ENCODE results near the gene PRKCA. TPM values are rescaled to one million over a fixed set of nuclear protein-coding genes. Genes with fewer than 3 reads are reported as not detected.

The PRKCA gene
- total RNA-seq, 3 donors from 2014 or later, result 5.1 to 10.5 (median 6.6) TPM

DNA sequence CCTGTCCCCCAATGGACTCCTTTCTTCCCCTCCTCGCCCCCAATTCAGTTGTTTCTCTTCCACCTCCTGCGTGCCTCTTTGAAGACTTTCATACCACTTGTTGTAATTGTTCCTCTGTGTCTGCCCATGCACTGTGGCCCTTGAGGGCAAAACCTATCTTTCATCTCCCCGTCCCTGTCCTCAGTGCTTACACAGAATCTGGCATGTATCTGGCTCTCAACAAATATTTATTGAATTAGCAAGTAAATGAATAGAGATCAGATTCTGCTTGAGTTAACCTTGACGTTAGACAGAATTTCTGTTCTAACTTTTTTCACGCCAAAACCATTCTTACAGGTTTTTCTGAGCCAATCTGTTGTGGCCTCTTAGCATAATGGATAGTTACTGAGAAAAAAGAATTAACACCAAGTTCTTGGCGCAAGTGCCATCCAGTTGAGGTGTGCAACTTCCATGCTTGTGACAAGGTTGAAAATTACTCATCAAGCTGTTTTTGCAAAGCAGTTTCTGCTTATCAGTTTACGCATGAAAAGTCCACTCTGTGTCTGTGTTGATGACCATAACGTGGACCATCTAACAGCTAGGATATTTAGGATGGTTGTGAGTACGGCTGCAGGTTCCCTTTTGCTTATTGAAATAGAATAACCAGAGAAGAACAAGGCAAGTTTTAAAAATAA lies 215.1 kb downstream of the PRKCA start:
- Histone ChIP-seq H3K36me3 (no peaks in the 10 kb centered on the region), H3K4me1 (no peaks in the 10 kb centered on the region), H3K27ac (no peak overlapping the region), H3K4me3 (no peak overlapping the region), H3K27me3 (no peaks in the 10 kb centered on the region), H3K9me3 (no peaks in the 10 kb centered on the region)
- intact Hi-C loops (cut with DNase I; ENCODE audit: low total_unique reads), result no loop called here
- DNase-seq (ENCODE audit: low spot score in 2 of 2), result no peak
- TF ChIP-seq, protein P1, sequence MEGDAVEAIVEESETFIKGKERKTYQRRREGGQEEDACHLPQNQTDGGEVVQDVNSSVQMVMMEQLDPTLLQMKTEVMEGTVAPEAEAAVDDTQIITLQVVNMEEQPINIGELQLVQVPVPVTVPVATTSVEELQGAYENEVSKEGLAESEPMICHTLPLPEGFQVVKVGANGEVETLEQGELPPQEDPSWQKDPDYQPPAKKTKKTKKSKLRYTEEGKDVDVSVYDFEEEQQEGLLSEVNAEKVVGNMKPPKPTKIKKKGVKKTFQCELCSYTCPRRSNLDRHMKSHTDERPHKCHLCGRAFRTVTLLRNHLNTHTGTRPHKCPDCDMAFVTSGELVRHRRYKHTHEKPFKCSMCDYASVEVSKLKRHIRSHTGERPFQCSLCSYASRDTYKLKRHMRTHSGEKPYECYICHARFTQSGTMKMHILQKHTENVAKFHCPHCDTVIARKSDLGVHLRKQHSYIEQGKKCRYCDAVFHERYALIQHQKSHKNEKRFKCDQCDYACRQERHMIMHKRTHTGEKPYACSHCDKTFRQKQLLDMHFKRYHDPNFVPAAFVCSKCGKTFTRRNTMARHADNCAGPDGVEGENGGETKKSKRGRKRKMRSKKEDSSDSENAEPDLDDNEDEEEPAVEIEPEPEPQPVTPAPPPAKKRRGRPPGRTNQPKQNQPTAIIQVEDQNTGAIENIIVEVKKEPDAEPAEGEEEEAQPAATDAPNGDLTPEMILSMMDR (IDR thresholded peaks at IDR 0.05), result no peak
- no peak for TF ChIP-seq POLR2AphosphoS5 (IDR thresholded peaks at IDR 0.05)
- TF ChIP-seq POLR2A (IDR thresholded peaks at IDR 0.05), result no peak

DNA sequence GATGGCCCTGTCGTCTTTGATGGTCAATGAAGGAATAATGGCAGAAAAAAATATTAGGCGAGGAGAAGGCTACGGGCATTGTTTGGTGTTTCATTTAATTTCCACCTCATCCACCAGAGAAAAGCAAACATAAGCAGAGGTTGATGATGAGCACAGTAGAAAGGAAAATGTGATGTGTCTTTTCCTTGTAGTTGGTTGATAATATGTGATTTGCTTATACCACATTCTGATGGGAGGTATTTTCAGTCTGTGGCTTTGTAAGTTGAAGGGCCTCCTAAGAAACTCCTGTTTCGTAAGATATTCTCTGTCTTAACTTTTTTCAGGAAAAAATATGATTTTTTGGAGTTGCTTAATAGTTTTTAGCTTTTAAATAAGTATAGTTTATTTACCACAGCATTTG lies 215.7 kb downstream of the PRKCA start:
- H3K27me3 ChIP-seq, result no peaks in the 10 kb centered on the region
- no peaks in the 10 kb centered on the region for H3K9me3 ChIP-seq
- no peak overlapping the region for H3K27ac ChIP-seq
- no peak overlapping the region for H3K4me3 ChIP-seq
- no peak for TF ChIP-seq POLR2A (IDR thresholded peaks at IDR 0.05)
- no peak for TF ChIP-seq POLR2AphosphoS5 (IDR thresholded peaks at IDR 0.05)
- TF ChIP-seq, protein P1 (IDR thresholded peaks at IDR 0.05), result no peak
- H3K4me1 ChIP-seq, result no peaks in the 10 kb centered on the region
- H3K36me3 ChIP-seq, result no peaks in the 10 kb centered on the region
- no peak for DNase-seq (ENCODE audit: low spot score in 2 of 2)
- intact Hi-C loops (cut with DNase I; ENCODE audit: low total_unique reads), result no loop called here

DNA sequence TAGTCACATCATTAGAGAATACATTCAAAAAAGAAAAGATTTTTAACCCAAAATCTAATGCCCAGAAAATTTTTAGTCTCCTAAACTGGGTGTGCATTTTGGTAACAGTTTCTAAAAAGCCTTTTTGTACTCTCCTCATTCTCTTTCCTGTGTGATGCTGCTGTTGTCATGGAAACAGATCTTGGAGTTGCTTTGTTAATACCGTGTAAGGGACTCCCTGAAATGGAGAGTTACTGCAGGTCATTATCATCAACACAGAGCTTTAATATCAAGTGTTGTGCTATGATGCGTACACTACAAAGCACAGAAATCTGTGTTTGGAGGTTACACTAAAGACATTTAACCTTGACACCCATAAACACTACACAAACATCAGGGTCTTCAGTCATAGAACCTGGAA lies 216.3 kb downstream of the PRKCA start:
- no peak for DNase-seq (ENCODE audit: low spot score in 2 of 2)
- Histone ChIP-seq H3K9me3 (no peaks in the 10 kb centered on the region), H3K27ac (no peak overlapping the region), H3K4me3 (no peak overlapping the region), H3K4me1 (no peaks in the 10 kb centered on the region), H3K36me3 (no peaks in the 10 kb centered on the region), H3K27me3 (no peaks in the 10 kb centered on the region)
- no peak for TF ChIP-seq POLR2AphosphoS5 (IDR thresholded peaks at IDR 0.05)
- TF ChIP-seq, protein P1 (IDR thresholded peaks at IDR 0.05), result no peak
- no peak for TF ChIP-seq POLR2A (IDR thresholded peaks at IDR 0.05)
- intact Hi-C loops (cut with DNase I; ENCODE audit: low total_unique reads), result no loop called here

DNA sequence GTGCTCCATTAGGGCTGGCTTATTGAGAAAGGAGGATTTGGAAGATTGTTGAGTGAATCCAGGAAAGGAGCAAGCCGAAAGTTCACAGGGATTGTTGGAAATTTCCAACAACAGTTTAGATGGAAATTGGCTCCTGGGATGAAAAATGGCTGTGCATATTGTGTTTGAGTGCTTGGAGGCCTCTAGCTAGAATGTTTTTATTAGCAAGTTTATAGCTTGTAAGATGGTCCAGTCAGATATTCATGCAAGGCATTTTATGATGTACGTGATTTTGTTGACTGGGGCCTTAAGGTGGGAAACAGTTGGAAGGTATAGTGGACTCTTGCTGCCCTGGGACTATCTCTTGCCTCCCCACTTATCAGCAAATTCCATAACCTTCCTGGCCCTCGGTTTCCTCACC lies 216.7 kb downstream of the PRKCA start:
- no peaks in the 10 kb centered on the region for H3K9me3 ChIP-seq
- no peaks in the 10 kb centered on the region for H3K27me3 ChIP-seq
- no peak overlapping the region for H3K27ac ChIP-seq
- TF ChIP-seq POLR2A (IDR thresholded peaks at IDR 0.05), result no peak
- TF ChIP-seq POLR2AphosphoS5 (IDR thresholded peaks at IDR 0.05), result no peak
- TF ChIP-seq, protein P1 (IDR thresholded peaks at IDR 0.05), result no peak
- H3K36me3 ChIP-seq, result no peaks in the 10 kb centered on the region
- DNase-seq (ENCODE audit: low spot score in 2 of 2), result no peak
- intact Hi-C loops (cut with DNase I; ENCODE audit: low total_unique reads), result no loop called here
- H3K4me3 ChIP-seq, result no peak overlapping the region
- no peaks in the 10 kb centered on the region for H3K4me1 ChIP-seq

DNA sequence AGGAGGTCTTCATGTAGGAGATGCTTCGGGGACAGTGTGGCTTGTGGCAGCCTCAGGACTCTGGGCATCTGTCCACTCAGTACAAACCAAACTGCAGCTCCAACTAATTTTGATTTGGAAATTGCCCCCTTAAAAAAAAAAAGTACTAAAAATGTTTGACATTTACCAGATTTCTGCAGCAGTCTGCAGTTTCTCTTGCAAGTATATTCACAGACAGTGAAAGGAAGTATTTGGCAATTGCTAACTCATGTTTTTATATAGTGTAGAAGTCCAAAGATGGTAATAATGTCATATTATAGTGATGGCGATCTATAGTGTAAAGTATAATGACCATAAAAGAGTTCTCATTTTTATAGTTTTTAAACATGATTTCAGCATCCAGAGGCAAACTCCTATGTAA lies 218.6 kb downstream of the PRKCA start:
- TF ChIP-seq, protein P1 (IDR thresholded peaks at IDR 0.05), result no peak
- TF ChIP-seq POLR2A (IDR thresholded peaks at IDR 0.05), result no peak
- intact Hi-C loops (cut with DNase I; ENCODE audit: low total_unique reads), result loop anchor here (2.0 kb wide), 1 partner anchor 36 kb away; no protein-coding TSS in a partner anchor
- no peaks in the 10 kb centered on the region for H3K36me3 ChIP-seq
- no peaks in the 10 kb centered on the region for H3K4me1 ChIP-seq
- H3K27ac ChIP-seq, result no peak overlapping the region
- H3K9me3 ChIP-seq, result no peaks in the 10 kb centered on the region
- no peaks in the 10 kb centered on the region for H3K27me3 ChIP-seq
- DNase-seq (ENCODE audit: low spot score in 2 of 2), result no peak
- H3K4me3 ChIP-seq, result no peak overlapping the region
